Sigmoid colon (tissue), 4 donors: ENCODE data around the gene KAZN.

Experiments used
- CTCF ChIP-seq, 4 experiments: fragments of 450-650 bp in 3 of 4; fragments of 200-600 bp in 1 of 4; IDR thresholded peaks; one replicate each; pipeline ENCODE4 v1.5.1; 2016 to 2019; ENCODE audit warnings: antibody characterized with exemption in 4 of 4, mild to moderate bottlenecking in 3 of 4, moderate library complexity in 2 of 4
- POLR2A ChIP-seq, 2 donors: fragments of 450-650 bp; IDR thresholded peaks; one replicate each; pipeline ENCODE4 v1.6.1; 2016; ENCODE audit warnings: antibody characterized with exemption in 2 of 2, mild to moderate bottlenecking in 2 of 2, moderate library complexity in 2 of 2
- POLR2AphosphoS5 ChIP-seq, 4 donors: sonication (generic); formaldehyde crosslinking; IDR thresholded peaks; one replicate each; pipeline ENCODE4 v1.6.1; 2017; ENCODE audit warnings: antibody characterized with exemption in 4 of 4

GRCh38 chr1:14923727-14924452 is 325.4 kb downstream of the KAZN start:
- TF ChIP-seq CTCF (IDR thresholded peaks at IDR 0.05) (no peak), POLR2A (IDR thresholded peaks at IDR 0.05) (no peak), POLR2AphosphoS5 (IDR thresholded peaks at IDR 0.05) (peak in 2 of 4 donors; percentile 31)
